Right ventricle myocardium inferior (tissue), 1 donor: ENCODE data around the gene MARK2. TPM values are rescaled to one million over a fixed set of nuclear protein-coding genes. Genes with fewer than 3 reads are reported as not detected.

Experiments used
- ATAC-seq: fragments of 200-7000 bp; cut with Tn5 transposase; one replicate; pipeline ENCODE4 v1.9.1; 2020; ENCODE audit warnings: mild to moderate bottlenecking, moderate library complexity
- DNase-seq: peaks from one replicate; pipeline ENCODE4 v3.0.0; 2021; ENCODE audit errors: missing footprints
- intact Hi-C: fragments of 100-400 bp; cut with DNase I; formaldehyde crosslinking; loops from one replicate; pipeline ENCODE4 v1.11.0; 2022
- total RNA-seq: library from RNA; stranded (reverse); fragmentation: NEBNext Ultra II Directional; extraction: Animal tissue kit (Norgen Biotek cat#: 25700); gene quantifications from one replicate; pipeline ENCODE4 v1.2.1, GENCODE V29; 2021
- donor health status: DM: no; HTN: yes; CAD: no; lungs with severe emphysema.

MARK2 gene
- total RNA-seq, 1 donor from 2014 or later, result 37.4 TPM

DNA sequence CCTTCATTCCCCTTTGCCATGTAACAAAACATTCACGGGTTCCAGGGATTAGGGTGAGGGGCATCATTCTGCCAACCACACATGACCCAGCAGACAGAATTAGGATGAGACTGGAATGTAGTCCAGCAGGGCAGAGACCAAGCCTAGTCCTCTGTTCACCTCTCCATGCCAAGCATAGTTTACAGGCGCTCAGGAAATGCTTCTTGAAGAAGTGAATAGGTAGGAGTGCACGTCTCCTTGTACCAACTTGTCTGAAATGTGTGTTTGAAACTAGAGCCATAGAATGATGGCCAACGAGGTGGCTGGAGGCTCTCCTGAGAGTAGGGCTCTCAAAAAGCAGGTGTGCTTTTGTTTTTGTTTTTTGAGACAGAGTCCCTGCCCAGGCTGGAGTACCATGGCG, 17.5 kb upstream of the MARK2 start:
- intact Hi-C loops, result no loop called here
- ATAC-seq (no peak), DNase-seq (no peak)

DNA sequence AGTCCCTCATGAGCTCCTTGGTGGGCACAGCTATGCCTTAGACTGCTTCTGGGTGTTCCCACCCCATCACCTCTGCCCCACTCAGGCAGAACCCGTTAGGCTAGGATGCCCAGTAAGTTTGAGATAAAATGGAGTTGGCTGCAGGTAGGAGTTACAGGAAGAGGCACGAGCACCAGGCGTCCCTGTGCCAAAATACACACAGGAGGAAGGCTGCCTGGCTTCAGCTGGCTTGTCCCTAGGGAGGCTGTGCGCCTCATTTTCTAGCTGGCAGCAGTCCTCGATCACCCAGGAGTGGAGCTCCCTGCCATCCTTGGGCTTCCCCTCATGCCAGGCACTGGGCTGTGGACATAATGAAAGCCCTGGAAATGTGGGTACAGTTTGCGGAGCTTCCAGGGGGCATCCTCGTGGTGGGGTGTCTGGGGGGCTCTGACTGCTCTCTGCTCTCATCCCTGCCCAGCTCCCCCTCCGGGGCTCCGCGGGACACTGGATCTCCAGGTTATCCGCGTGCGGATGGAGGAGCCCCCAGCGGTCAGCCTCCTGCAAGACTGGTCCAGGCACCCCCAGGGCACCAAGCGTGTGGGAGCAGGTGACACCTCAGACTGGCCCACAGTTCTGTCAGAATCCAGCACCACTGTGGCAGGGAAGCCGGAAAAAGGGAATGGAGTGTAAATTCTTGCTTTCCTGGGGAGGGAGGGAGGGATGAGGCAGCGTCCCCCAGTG, 12.3 kb upstream of the MARK2 start:
- intact Hi-C loops, result no loop called here
- ATAC-seq, result no peak
- DNase-seq, result no peak

DNA sequence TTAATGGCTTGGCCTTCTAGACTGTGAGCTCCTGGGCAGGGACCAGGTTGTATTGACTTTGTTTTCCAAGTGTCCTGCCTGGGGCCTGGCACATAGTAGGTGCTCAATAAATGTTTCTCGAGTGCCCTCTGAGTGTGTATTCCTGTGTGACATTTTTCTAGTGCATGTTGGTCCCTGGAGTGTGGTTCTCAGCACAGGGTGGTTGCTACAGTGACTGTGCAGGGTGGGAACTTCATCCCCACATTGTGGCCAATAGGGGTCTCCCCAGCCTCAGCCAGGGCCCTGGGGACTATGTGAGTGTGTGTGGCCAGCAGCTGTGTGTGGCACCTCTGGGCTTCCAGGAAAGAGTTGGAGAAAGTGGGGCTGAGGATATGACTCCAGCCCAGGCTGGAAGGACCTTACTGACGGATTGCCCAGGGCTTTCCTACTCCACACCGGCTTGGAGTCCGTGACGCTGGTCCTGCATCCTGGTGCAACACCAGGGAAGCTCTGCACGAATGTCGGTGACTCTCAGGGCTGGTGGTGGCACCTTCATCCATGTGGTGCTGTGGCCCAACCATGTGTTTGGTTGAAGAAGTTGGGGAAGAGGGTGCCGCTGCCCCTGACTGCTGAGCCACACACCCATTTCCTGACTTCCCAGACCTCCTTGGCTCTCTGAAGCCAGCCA, 9.0 kb upstream of the MARK2 start:
- DNase-seq, result no peak
- intact Hi-C loops, result no loop called here
- peak; percentile 44 for ATAC-seq

DNA sequence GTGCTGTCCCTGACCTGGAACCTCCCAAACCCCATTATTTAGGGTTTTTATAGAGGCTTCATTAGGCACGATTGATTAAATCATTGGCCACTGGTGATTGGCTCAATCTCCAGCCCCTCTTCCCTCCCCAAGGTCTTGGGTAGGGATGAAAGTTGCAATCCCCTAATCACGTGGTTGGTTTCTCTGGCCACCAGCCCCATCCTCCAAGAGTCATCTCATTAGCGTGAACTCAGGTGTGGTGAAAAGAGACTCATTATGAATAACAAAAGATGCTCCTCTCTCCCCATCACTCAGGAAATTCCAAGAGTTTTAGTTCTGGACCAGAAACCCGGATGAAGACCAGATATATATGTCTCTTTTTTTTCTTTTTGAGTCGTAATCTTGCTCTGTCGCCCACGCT, 7.6 kb upstream of the MARK2 start:
- DNase-seq, result no peak
- intact Hi-C loops, result no loop called here
- no peak for ATAC-seq

DNA sequence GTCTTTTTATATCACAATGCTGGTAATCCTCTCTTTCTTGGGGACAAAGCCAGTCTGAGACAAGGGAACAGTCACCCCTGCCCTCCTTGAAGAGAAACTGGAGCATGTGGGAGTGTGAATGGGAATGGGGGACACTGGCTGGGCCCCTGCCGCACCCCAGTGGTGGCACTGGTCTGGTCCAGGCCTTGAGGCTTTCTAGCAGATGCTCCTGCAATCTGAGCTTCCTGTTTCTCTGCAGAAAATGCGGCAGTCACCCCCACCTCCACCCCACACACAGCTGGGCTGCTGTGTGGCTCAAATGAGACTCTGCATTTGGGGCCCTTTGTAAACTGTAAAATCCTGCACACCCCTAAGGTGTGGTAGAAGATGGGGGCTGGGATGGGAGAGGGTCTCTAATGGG, 6.6 kb upstream of the MARK2 start:
- no peak for DNase-seq
- intact Hi-C loops, result no loop called here
- no peak for ATAC-seq

DNA sequence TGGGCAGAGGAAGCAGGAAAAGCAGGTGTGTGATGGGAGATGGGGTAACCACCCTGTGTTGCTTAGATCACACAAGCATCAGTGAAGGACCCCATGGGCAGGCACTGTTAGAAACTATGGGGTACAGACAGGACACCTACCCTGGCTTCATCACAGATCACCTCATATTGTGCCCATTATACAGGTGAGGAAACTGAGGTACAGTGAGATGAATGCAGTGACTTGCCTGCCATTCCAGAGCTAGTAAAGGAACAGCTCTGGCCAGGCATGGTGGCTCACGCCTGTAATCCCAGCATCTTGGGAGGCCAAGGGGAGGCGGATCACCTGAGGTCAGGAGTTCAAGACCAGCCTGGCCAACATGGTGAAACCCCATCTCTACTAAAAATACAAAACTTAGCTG, 5.9 kb upstream of the MARK2 start:
- ATAC-seq, result no peak
- intact Hi-C loops, result no loop called here
- DNase-seq, result no peak

DNA sequence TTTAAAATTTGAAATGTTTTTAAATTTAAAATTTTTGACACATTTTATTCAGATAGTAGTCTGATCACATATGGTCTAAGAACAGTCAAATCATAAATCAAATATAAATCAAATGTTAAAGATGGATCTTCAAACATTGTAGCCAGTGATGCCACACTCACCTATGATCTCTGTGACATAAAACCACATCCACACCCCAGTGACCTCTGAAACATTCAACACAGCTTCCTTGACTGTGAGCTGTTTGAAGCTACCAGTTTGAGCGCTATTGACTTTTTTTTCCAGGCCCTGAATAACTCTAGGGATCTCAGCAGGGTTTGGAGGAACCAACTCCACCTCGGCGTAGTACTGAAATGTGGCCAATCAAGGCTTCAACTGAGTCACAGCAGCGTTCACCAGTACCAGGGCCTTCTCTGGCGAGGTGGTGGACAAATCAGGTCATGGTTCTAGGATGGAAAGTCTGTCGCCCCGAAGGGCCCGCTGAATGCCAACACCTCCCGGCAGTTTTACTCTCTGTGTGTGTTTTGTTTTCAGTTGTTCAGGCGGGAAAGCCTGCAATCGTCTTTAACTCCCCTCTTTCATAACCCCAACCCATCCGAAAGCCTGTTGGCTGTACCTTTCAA, 4.3 kb upstream of the MARK2 start:
- intact Hi-C loops, result no loop called here
- no peak for ATAC-seq
- no peak for DNase-seq

DNA sequence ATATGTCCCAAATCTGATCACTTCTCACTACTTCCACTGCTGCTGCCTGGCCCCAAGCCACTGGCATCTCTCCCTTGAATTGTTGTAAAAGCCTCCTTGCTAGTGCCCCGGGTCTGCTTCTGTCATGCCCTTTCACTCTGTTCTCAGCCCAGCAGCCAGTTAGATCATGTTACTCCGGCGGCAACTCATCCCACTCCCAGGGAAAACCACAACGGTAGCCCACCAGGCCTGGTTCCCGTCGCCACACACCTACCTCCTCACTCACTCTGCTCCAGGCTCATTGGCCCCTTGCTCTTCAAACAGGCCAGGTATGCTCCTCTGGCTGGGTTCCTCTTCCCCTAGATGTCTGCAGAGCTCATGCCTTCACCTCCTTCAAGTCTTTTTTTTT, 3.8 kb upstream of the MARK2 start:
- DNase-seq (no peak), ATAC-seq (no peak)
- intact Hi-C loops, result no loop called here

DNA sequence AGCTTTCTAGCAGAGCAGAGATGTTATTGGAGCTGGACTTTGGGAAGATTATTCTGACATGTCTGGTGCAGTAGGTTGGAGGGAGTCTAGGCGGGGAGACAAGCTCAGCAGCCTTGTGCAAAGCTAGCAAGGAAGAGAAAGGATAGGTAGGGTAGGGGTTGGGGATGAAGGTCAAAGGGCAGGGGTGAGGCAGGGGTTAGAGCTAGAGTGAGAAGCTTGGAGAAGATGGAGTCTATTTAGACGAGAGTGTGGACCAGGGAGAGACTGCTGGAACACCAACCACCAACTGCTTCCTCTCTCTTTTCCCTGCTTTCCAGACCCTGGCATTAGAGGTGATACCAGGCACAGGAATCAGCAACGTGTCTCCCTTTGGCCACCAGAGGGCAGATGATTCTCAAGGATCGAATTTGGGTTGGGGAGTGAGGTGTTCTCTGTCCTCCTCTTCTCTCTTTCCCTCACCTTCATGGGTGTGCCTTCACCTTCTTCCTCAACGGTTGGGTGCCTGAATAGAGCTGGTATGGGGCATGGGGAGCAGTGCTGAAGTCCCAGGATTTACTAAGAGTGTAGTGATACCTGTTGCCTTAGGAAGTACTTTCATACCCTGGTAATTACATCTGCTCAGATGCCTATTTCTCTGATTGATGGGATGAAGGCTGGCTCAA, 1.8 kb upstream of the MARK2 start:
- DNase-seq (no peak), ATAC-seq (peak; percentile 25)
- intact Hi-C loops, result loop anchor here (1.0 to 2.0 kb wide), 2 partner anchors 109 to 316 kb away; no protein-coding TSS in a partner anchor

DNA sequence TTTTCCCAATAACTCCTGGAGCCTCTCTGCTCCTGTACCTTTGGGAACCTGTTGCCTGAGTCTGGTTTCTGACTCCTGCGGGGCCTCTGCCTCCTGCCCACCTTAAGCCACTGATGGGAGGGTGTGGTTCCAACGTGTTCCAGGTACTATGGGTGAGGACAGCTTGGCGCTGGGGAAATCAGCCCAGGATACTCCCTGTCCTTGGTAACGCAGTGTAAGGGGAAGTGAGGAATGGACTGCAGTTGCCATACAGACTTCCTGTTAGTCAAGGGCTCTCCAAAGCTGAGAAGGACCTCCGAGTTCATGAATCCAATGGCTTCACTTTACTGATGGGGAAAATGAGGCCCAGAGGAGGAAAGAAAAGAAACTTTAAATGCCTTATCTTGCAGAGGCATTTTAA, 1.2 kb upstream of the MARK2 start:
- ATAC-seq, result no peak
- DNase-seq, result no peak
- intact Hi-C loops, result loop anchor here (1.0 to 2.0 kb wide), 4 partner anchors 80 to 315 kb away; partner anchors contain the start of genes COX8A and RCOR2

DNA sequence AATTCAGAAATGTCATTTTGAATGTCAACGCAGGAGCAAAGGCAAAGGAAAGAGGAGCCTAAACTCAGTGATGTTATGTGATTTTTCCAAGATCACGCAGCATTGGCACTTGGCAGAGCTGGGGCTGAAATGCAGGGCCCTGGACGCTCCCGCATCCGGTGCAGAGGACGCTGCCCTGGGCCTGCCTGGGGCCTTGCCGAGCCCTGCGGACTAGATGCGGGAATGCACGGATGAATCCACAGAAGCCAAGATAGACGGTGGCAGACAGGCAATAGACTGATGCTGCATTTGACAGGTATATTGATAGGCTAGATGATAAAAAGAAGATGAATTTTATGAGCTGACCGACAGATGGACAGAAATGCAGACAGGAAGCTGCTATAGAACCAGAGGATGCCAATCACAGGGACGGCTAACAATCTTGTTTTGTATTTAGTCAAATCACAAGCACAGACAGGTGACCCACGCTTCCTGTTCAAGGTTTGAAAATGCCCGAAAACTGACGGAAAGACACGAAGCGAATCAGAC, 696 bp upstream of the MARK2 start:
- intact Hi-C loops, result loop anchor here (1.0 kb wide), 2 partner anchors 79 to 136 kb away; partner anchors contain the start of genes COX8A and RCOR2
- ATAC-seq, result no peak
- DNase-seq, result no peak

DNA sequence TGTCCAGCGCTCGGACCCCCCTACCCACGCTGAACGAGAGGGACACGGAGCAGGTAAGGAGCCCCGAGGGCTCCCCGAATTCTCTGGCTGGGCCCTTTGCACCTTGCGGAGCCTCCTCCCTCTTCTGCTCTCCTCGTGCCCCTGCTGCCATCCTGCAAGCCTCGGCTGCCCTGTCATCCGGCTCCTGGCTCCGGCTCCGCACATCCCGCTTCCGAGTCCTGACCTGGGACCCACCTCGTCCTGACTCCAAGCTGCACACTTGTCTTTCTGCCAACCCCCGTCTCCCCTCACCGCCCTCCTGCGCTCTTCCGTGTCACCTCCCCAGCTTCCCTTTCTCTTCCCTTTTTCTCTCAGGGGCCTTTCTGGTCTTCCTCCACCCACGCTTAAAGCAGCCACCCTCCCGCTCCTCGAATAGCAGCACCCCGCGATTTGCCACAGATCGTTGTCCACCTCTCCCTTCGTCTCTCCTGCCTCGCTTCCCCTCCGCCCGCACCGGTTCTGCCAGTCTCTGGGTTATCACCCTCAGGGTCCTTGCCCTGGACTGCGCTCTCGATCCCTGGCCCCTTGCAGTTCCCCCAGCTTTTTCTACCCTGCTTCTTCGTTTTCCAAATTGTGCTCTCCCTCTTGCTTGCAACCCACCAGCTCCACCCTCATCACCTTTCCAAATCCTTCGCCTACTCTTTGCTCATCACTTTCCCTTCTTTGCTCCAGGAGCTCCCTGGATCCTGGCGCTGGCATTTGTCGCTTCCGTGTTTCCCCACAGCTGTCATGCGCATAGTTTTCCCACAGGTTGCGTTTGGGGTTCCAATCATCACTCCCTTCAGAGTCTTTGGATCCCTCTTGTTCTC, 822 bp downstream of the MARK2 start:
- intact Hi-C loops, result no loop called here
- ATAC-seq, result no peak
- DNase-seq, result peak; percentile 81

DNA sequence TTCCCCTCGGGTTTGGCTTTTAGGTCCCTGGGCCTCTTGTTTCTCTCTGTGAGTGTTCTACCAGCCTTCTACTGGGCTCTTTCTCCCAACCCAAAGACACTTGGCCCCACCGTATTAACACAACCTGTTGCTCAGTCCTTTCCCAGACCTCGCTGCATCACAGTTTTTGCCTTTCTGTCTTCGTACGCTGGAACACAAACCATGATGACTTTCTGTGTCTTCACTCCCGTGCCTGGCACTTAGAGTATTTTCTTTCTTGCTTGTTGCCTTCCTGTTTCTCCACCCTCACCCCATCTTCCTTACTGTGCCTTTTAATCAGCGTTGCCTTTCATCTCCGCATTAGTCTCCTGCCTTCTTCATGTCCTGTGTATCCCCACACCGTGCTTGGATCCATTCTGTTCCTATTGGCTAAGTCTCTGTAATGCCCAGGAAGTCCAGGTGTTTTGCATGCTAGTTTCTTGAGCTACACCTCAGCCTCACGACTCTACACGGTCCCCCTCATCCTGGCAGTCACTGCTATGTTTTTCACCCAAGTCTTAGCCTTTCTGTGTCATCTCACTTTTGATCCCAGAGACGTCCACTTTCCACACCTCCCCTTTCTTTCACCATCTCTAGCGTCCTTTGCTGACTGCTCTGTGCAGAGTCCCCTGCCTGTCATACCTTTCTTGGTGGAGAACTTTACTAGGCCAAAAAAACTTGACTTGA, 1.6 kb downstream of the MARK2 start:
- intact Hi-C loops, result no loop called here
- no peak for ATAC-seq
- DNase-seq, result no peak

DNA sequence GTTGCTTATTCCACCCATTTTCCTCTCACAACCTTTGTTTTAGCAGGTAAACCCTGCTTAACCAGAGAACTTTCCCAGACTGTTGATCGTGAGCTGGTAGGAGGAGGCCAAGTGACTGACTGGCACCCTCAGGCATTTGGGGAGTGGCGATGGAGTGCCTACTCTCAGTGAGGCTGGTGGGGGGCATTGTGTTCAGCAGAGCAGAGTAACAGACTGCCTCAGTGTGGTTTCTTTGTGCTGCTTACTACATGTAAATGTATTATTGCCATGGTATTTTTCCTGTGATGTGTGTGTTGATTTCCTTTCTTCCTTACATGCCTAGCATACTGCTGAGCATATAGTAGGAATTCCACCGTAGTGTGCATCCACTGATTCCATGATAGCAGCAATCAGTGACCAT, 2.6 kb downstream of the MARK2 start:
- DNase-seq (no peak), ATAC-seq (no peak)
- intact Hi-C loops, result no loop called here

DNA sequence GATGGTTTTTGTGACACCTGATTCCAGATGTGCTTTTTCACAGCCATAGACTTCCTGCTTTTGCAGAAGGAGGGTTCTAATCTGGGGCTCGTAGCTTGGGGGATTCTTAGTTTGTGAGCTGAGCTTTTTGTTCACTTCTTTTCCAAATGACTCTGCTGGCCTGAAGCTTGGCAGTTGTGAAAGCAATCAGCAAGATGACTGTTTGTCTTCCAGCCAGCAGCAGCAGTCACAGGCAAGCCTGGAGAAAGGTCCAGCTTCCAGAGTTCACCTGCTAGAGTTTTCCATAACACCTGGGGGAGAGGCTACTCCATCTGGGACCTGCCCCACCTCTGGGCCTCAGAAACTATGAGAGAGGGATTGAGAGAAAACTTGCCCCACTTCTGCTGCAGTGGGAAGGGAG, 4.1 kb downstream of the MARK2 start:
- DNase-seq (no peak), ATAC-seq (no peak)
- intact Hi-C loops, result loop anchor here (2.0 kb wide), 1 partner anchor 30 kb away; no protein-coding TSS in a partner anchor

DNA sequence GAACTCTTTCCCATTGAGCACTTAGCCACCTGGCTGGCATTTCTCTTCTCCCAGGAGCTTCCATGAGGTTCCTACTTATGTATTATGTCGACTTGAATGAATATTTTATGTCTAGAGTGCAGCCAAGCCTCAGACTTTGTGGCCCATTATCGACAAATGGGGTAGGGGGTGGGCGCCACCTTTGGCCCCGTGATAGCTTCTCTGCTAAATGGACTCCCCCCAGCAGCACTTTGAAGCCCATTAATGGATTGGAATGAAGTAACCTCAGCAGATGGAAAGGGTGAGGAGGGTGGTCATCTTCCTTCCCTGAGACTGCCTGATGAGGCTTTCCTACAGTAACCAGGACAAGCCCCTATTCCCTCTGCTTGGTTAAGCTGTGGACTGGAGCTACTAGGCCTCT, 5.9 kb downstream of the MARK2 start:
- intact Hi-C loops, result no loop called here

DNA sequence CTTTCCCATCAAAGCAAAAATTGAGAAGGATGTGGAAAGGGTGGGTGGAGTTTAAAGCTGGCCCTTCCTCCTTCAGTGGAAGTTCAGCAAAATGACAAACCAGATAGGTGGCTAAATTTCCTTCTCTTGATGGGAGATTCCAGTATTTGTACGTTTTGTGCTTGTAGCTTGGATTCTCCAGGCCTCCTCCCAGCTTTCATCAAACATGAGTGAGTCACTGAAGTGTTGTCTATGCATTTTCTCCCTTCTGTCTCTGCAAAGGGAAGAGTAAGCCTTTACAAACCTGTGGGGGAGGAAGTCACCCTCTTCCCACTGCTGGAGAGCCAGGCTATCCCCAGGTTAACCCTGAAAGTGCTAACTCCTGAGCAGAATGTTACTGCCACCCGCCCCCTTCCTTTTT, 6.4 kb downstream of the MARK2 start:
- ATAC-seq, result no peak
- intact Hi-C loops, result no loop called here
- DNase-seq, result peak; percentile 1

More for the DNA sequence above, 5.9 kb downstream of the MARK2 start:
- ATAC-seq, result no peak
- no peak for DNase-seq

DNA sequence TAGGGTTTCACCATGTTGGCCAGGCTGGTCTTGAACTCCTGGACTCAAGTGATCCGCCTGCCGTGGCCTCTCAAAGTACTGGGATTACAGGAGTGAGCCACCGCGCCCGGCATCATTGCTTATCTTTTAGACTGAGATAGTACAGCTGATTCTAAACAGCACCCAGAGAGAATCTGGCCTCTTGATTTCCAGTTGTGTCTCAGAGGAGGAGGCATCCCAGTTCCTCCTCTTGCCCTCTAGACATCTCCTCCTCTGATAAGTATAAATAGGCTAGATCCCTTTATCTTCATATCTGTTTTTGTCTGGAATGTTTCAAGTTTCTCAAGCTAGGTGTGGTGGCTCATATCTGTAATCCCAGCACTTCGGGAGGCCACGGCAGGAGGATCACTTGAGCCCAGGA, 7.0 kb downstream of the MARK2 start:
- DNase-seq (peak; percentile 17), ATAC-seq (no peak)
- intact Hi-C loops, result no loop called here
